MM.1S (cell line): Measurements from ENCODE around the gene ITPRIP.

Source experiments
- CTCF ChIP-seq: fragments of 300-600 bp; sonication (generic); IDR thresholded peaks from 2 replicates; pipeline ENCODE4 v1.5.1; 2016; ENCODE audit warnings: antibody characterized with exemption, low read length, mixed read lengths
- EZH2 ChIP-seq: fragments of 300-600 bp; sonication (generic); optimal IDR thresholded peaks from 2 replicates; pipeline ENCODE3; 2017; ENCODE audit warnings: low read depth, mild to moderate bottlenecking, antibody characterized with exemption, low read length, mixed read lengths
- EZH2phosphoT487 ChIP-seq: fragments of 300-600 bp; sonication (generic); IDR thresholded peaks from 2 replicates; pipeline ENCODE4 v1.6.1; 2018; ENCODE audit warnings: antibody characterized with exemption, low read length

- no peak for TF ChIP-seq EZH2
- no peak for TF ChIP-seq CTCF
- no peak for TF ChIP-seq EZH2phosphoT487
Observed at GRCh38 chr10:104318810-104319741, 19.2 kb downstream of the ITPRIP start.
